T-cell (primary cell): ENCODE results near the gene GCSAM. TPM values are rescaled to one million over a fixed set of nuclear protein-coding genes. Genes with fewer than 3 reads are reported as not detected.
"Not testable (repeated sequence)": the region's sequence is repeated elsewhere in the genome, so short reads cannot be mapped to it uniquely, and the experiment has no call there.

Experiments used
- ATAC-seq, 4 experiments: fragments of 200-7000 bp in 3 of 4; fragments of 150-1000 bp in 1 of 4; cut with Tn5 transposase; replicated peaks in 1 of 4; 1 replicate in 3 of 4; 2 replicates in 1 of 4; pipeline ENCODE4 v1.10.0; 2021; ENCODE audit warnings: moderate library complexity in 3 of 4, mild to moderate bottlenecking in 2 of 4, moderate number of reproducible peaks in 1 of 4
- CTCF ChIA-PET, 2 donors: fragments of 300-600 bp; sonication (Branson Sonifier 250); formaldehyde crosslinking; loops; one replicate each; lab custom pipeline; 2022; ENCODE audit warnings: antibody characterized with exemption in 2 of 2; lab: Charles Lee
- POLR2A ChIA-PET, 2 donors: fragments of 300-600 bp; sonication (Branson Sonifier 250); formaldehyde crosslinking; loops; one replicate each; lab custom pipeline; 2022; ENCODE audit warnings: antibody characterized with exemption in 2 of 2; lab: Charles Lee
- DNase-seq, 35 experiments: peaks; one replicate each; pipeline versions ENCODE4 v3.0.0 to v3.0.0-alpha.2; 2013 to 2023
- H3K27ac ChIP-seq: one replicate; pipeline ENCODE4 v1.5.1; 2013; ENCODE audit warnings: low read length
- H3K27me3 ChIP-seq, 2 experiments: replicated peaks in 1 of 2; 1 replicate in 1 of 2; 2 replicates in 1 of 2; pipeline versions ENCODE4 v1.6.1 to v1.7.0; 2013; ENCODE audit warnings: low read length in 1 of 2, mixed read lengths in 1 of 2; ENCODE audit not compliant: control insufficient read depth in 2 of 2, insufficient read depth in 2 of 2; ENCODE audit errors: extremely low read depth in 1 of 2
- H3K36me3 ChIP-seq, 2 donors: 1 replicate in 1 of 2; 2 replicates in 1 of 2; pipeline versions ENCODE4 v1.6.1 to v1.7.0; 2013; ENCODE audit warnings: low read length in 1 of 2; ENCODE audit not compliant: control insufficient read depth in 2 of 2, insufficient read depth in 1 of 2; ENCODE audit errors: extremely low read depth in 1 of 2
- H3K4me1 ChIP-seq, 2 experiments: 1 replicate in 1 of 2; 2 replicates in 1 of 2; pipeline versions ENCODE4 v1.6.1 to v1.7.0; 2013; ENCODE audit warnings: low read length in 2 of 2, mixed read lengths in 1 of 2; ENCODE audit not compliant: insufficient read depth in 2 of 2, control insufficient read depth in 1 of 2; ENCODE audit errors: extremely low read depth in 1 of 2
- H3K4me3 ChIP-seq, 2 donors: 1 replicate in 1 of 2; 2 replicates in 1 of 2; pipeline versions ENCODE4 v1.5.1 to v1.7.0; 2013; ENCODE audit warnings: mild to moderate bottlenecking in 2 of 2, low read length in 1 of 2, moderate library complexity in 1 of 2; ENCODE audit not compliant: control insufficient read depth in 1 of 2; ENCODE audit errors: extremely low read depth in 1 of 2
- H3K9me3 ChIP-seq: 2 replicates; pipeline ENCODE4 v1.7.0; 2013
- H3K27ac Mint-ChIP-seq, 2 donors: one replicate each; pipeline ENCODE4 v1.8.0; 2020 to 2021; ENCODE audit warnings: mild to moderate bottlenecking in 2 of 2, mixed read lengths in 2 of 2
- H3K27me3 Mint-ChIP-seq, 2 donors: one replicate each; pipeline ENCODE4 v1.8.0; 2021 to 2022; ENCODE audit warnings: mixed read lengths in 2 of 2
- H3K36me3 Mint-ChIP-seq: one replicate; pipeline ENCODE4 v1.8.0; 2021; ENCODE audit warnings: mixed read lengths
- H3K4me1 Mint-ChIP-seq, 3 donors: one replicate each; pipeline ENCODE4 v1.8.0; 2020 to 2022; ENCODE audit warnings: mixed read lengths in 3 of 3, mild to moderate bottlenecking in 1 of 3
- H3K4me3 Mint-ChIP-seq, 3 donors: one replicate each; pipeline ENCODE4 v1.8.0; 2020 to 2022; ENCODE audit warnings: mild to moderate bottlenecking in 3 of 3, mixed read lengths in 3 of 3, moderate library complexity in 3 of 3
- H3K9me3 Mint-ChIP-seq, 3 donors: one replicate each; pipeline ENCODE4 v1.8.0; 2020 to 2022; ENCODE audit warnings: mixed read lengths in 3 of 3
- WGBS: methylation state at CpG from one replicate; pipeline ENCODE4 v1.1.5; 2013; ENCODE audit warnings: missing lambda C conversion rate; ENCODE audit not compliant: insufficient coverage; 5-methylcytosine and 5-hydroxymethylcytosine counted together
- total RNA-seq, 35 experiments: library from RNA in 6 of 35; stranded (reverse) in 6 of 35; fragments of 120-200 nt in 1 of 35; gene quantifications; one replicate each; pipeline versions ENCODE4 v1.2.1 to v1.2.4 and lab custom pipeline; 2013 to 2026

Gene GCSAM
- total RNA-seq, 5 donors from 2014 or later (not counting 1 experiment from before 2014, with no cell fraction given): 15.8 to 21.6 (median 18.2) TPM

DNA sequence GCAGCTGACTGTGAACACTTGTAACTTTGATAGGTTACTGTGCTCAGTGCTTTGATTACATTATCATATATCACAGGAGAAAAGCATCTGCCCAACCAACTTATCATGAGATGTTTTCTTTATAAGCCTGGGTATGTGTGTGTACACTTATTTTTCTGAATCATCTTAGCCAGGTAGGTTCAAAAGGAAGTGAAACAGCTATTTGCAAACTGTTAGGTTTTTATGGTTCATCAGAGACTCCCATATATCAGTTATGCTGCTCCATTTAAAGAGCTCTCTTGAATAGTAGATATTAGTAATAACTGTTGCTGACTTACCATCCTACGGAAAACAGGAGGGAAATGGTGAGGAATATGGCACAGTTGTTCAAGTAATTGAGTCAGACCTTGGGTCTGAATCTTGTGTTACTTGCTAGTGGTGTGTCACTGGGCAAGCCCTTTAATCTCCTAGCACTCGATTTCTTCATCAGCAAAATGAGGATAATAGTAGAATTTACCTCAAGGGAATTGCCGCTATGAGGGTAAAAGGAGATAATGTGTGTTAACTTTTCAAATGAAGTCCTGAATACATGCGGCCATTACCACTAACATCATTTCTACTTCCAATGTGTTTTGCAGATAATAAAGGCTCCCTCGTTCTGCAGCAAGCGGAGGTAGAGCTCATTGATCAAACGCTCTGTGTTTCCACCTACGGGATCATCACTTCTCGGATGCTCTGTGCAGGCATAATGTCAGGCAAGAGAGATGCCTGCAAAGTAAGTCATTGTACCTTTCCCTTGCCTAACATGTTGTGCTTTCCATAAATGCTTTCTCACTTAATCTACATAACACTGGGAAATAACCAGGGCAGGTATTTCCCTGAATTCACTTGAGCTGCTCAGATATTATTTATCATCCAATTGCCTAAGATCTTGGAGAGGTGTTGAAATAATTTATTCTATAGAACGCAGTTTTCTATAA is 54.6 kb downstream of the GCSAM start:
- ATAC-seq (no peak), DNase-seq (no peak)
- ChIA-PET POLR2A (no interaction called here), CTCF (no interaction called here)
- Histone ChIP-seq H3K4me3 (no peak overlapping the region), H3K27me3 (no peaks in the 10 kb centered on the region), H3K9me3 (no peaks in the 10 kb centered on the region), H3K36me3 (no peaks in the 10 kb centered on the region), H3K4me1 (peaks cover 6 to 24% of the 10 kb centered on the region in 2 experiments), H3K27ac (no peak overlapping the region)
- no peaks in the 10 kb centered on the region for H3K9me3 Mint-ChIP-seq
- H3K27me3 Mint-ChIP-seq: no peaks in the 10 kb centered on the region
- H3K36me3 Mint-ChIP-seq: no peaks in the 10 kb centered on the region
- H3K4me1 Mint-ChIP-seq: peaks cover 25 to 26% (median 25%) of the 10 kb centered on the region in 3 donors
- H3K4me3 Mint-ChIP-seq: no peak overlapping the region
- H3K27ac Mint-ChIP-seq: peak overlapping the region; percentile 7 to 19
- WGBS: 94% methylated on average over 5 of the region's 10 CpGs

DNA sequence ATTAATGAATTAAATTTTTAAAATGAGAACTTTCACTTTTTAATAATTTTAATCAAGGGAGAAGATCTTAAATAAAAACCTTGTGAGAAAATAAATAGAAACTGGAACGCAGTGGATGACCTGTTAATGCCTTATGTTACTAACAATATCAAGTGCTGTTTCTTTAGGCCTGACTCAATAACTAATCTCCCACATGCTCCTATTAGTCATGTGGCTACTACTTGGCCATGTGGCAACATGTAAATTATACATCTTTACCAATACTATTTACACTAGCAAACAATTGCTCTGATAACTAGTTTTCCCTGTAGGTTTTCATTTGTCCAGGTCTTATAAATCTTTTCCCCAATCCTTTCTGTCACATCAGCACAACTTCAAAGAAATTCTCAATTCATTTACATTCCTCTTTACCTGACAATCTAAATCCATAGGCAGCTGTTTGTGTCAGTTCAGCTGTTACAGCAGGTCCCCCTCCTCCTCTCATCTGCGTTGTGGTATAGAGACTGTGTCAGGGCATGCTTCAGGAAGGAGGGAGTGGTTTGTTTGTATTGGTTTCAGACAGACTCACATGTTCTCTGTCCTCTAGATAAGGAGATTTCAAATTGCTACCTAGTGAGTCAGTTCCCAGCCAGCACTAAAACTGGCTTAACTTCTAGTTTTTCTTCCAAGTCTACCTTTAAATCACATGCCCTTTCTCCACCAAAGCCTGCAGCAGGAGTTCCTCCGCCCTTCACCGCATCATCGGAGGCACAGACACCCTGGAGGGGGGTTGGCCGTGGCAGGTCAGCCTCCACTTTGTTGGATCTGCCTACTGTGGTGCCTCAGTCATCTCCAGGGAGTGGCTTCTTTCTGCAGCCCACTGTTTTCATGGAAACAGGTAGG is 58.2 kb downstream of the GCSAM start:
- POLR2A ChIA-PET: no interaction called here
- peaks cover 45 to 49% (median 47%) of the 10 kb centered on the region in 3 donors for H3K4me1 Mint-ChIP-seq
- WGBS: 34% methylated on average over 4 of the region's 6 CpGs
- ATAC-seq (peak; percentile 77 to 91 (median 84)), DNase-seq (peak in 18 of 35 experiments; percentile 4 to 60 (median 17))
- Histone ChIP-seq H3K36me3 (no peaks in the 10 kb centered on the region), H3K9me3 (no peaks in the 10 kb centered on the region), H3K4me1 (peaks cover 15 to 24% of the 10 kb centered on the region in 2 experiments), H3K4me3 (peak overlapping the region in 1 of 2 donors; percentile 32), H3K27me3 (no peaks in the 10 kb centered on the region), H3K27ac (peak overlapping the region; percentile 43)
- CTCF ChIA-PET: no interaction called here
- H3K4me3 Mint-ChIP-seq: peak overlapping the region; percentile 40 to 66 (median 50)
- H3K36me3 Mint-ChIP-seq: peaks cover 3% of the 10 kb centered on the region
- peaks cover 0 to 2% of the 10 kb centered on the region in 2 donors for H3K27me3 Mint-ChIP-seq
- peaks cover 0 to 4% (median 0%) of the 10 kb centered on the region in 3 donors for H3K9me3 Mint-ChIP-seq
- H3K27ac Mint-ChIP-seq: peak overlapping the region; percentile 97 to 98

DNA sequence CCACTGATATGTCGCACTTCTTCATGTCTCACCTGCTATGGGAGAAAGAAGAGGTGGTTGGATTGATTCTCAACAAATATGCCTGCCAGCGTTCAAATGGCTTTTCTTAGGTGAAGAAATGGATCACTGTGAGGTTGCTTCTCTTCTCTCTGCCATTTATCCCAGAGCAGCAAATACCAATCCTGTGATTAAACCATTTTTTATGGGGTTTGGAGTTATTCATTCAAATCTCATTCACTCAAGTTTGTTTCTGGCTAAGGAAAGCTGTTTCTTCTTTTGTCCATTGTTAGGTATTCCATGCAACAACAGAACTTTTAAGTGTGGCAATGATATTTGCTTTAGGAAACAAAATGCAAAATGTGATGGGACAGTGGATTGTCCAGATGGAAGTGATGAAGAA is 59.0 kb downstream of the GCSAM start:
- Histone ChIP-seq H3K9me3 (no peaks in the 10 kb centered on the region), H3K4me3 (no peak overlapping the region), H3K36me3 (no peaks in the 10 kb centered on the region), H3K27me3 (no peaks in the 10 kb centered on the region), H3K27ac (no peak overlapping the region), H3K4me1 (peaks cover 15 to 24% of the 10 kb centered on the region in 2 experiments)
- WGBS: 100% methylated on average over 1 of the region's 2 CpGs
- Mint-ChIP-seq H3K27ac (peak overlapping the region; percentile 97 to 98), H3K27me3 (peaks cover 0 to 4% of the 10 kb centered on the region in 2 donors), H3K4me3 (peak overlapping the region in 1 of 3 donors; percentile 87), H3K9me3 (peaks cover 0 to 6% (median 0%) of the 10 kb centered on the region in 3 donors), H3K36me3 (peaks cover 6% of the 10 kb centered on the region), H3K4me1 (peaks cover 45 to 49% (median 47%) of the 10 kb centered on the region in 3 donors)
- ChIA-PET CTCF (no interaction called here), POLR2A (no interaction called here)
- ATAC-seq: no peak
- no peak for DNase-seq

DNA sequence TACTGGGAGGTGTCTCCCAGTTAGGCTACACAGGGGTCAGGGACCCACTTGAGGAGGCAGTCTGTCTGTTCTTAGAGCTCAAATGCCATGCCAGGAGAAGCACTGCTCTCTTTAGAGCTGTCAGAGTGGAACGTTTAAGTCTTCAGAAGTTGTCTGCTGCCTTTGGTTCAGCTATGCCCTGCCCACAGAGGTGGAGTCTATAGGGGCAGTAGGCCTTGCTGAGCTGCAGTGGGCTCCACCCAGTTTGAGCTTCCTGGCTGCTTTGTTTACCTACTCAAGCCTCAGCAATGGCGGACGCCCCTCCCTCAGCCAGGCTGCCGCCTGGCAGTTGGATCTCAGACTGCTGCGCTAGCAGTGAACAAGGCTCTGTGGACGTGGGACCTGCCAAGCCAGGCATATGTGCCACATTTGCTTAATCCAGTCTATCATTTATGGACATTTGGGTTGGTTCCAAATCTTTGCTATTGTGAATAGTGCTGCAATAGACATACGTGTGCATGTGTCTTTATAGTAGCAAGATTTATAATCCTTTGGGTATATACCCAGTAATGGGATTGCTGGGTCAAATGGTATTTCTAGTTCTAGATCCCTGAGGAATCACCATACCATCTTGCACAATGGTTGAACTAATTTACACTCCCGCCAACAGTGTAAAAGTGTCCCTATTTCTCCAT is 60.5 kb downstream of the GCSAM start:
- peaks cover 15 to 24% of the 10 kb centered on the region in 2 experiments for H3K4me1 ChIP-seq
- peak overlapping the region; percentile 29 for H3K27ac ChIP-seq
- POLR2A ChIA-PET: interaction anchor here in 1 of 2 donors (0.6 kb wide), 1 partner anchor 924 kb away, joined by 3 read pairs; no protein-coding TSS in a partner anchor
- DNase-seq (peak; percentile 58 to 92 (median 78)), ATAC-seq (peak; percentile 70 to 78 (median 76))
- Mint-ChIP-seq H3K4me1 (peaks cover 45 to 49% (median 47%) of the 10 kb centered on the region in 3 donors), H3K4me3 (peak overlapping the region; percentile 75 to 87 (median 75)), H3K27ac (peak overlapping the region; percentile 97 to 98)
- CTCF ChIA-PET: interaction anchor here (0.7 to 1.3 kb wide), 6 partner anchors 29 to 398 kb away, joined by 3 to 6 read pairs (median 3); partner anchors contain the start of gene ABHD10 (in 1 of the 2)
- 17% methylated on average over 4 of the region's 8 CpGs for WGBS
- H3K36me3 ChIP-seq, H3K36me3 Mint-ChIP-seq, H3K27me3 ChIP-seq, H3K9me3 Mint-ChIP-seq, H3K9me3 ChIP-seq, H3K27me3 Mint-ChIP-seq: not testable (repeated sequence)
- peak overlapping the region in 1 of 2 donors; percentile 21 for H3K4me3 ChIP-seq

Other genes with a start within 250 kb of the GCSAM start
- gene ABHD10, start 154.2 kb downstream of the GCSAM start, total RNA-seq: 10 to 100 TPM; 18.3 to 31.8 (median 28.1) TPM
- gene TAGLN3, start 134.3 kb downstream of the GCSAM start, total RNA-seq: not detected
- under 1 TPM in 1 of 5 donors, not detected in 4; 0.10 TPM for gene TMPRSS7, start 98.5 kb downstream of the GCSAM start, total RNA-seq
- gene C3orf52, start 46.9 kb downstream of the GCSAM start, total RNA-seq: 1 to 10 TPM in 4 of 5 donors, under 1 TPM in 1; 0.95 to 2.2 (median 1.5) TPM
- not detected for gene SLC9C1, start 161.0 kb upstream of the GCSAM start, total RNA-seq
- 1 to 10 TPM; 1.3 to 4.6 (median 2.2) TPM for gene CD200, start 199.9 kb upstream of the GCSAM start, total RNA-seq